Measurements from ENCODE around the gene DUSP11.
A peak's percentile ranks its signal among the peaks of the same experiment; 100 is the strongest.
"Not testable (repeated sequence)": the region's sequence is repeated elsewhere in the genome, so short reads cannot be mapped to it uniquely, and the experiment has no call there.

Gene DUSP11

GRCh38 chr2:73772819-73773218 lies 7.1 kb downstream of the DUSP11 start:
- no peak for DNase-seq (ENCODE audit: low spot score)

DNA sequence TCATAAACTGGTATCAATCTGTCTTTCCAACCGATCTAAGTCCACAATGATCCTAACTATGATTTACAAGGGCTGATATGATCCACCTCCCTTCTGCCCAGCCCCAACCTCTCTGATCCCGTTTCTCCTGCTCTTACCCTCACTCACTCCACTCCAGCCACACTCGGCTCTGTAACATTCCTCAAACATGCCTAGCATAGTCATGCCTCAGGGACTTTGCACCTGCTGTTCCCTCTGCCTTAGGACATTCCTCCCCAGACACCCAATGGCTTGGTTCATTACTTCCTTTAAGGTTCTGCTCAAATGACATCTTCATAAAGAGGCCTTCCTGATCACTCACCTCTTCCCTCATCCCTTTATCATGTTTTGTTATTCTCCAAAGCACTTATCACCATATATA lies 9.2 kb downstream of the DUSP11 start:
- DNase-seq (ENCODE audit: low spot score), result no peak

- no peak for DNase-seq (ENCODE audit: low spot score)
These were observed 12.9 kb downstream of the DUSP11 start for GRCh38 chr2:73766994-73767393.

DNA sequence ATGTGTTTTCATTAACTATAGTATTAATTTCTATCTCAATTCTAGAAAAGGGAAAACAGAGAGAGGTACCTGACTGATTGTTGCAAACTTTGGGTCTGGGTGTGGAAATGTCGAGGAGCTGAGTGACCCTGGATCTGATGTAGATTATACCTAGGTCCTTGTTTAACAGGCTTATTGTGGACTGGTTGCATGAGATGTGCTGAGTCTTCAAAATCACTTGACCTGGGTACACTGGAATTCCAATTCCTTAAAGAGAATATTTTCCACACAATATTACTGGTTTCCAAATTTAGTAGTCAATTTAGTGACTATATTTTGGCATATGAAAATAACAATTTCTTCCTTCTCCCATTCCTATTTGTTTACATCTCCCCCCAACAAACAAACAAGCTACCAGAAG lies 13.6 kb downstream of the DUSP11 start:
- DNase-seq (ENCODE audit: low spot score), result no peak

DNA sequence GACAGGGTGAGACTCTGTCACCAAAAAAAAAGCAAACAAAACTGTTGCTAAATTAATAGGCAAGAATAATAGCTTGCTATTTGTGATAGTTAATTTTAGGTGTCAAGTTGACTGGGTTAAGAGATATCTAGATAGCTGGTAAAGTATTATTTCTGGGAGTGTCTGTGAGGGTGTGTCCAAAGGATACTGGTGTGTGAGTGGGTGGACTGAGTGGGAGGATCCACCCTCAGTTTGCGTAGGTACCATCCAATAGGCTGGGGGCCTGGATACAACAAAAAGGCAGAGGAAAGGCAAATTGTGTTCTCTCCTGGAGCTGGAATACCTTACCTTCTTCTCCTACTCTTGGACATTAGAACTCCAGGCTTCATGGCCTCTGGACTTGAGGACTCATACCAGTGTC lies 15.0 kb downstream of the DUSP11 start:
- DNase-seq (ENCODE audit: low spot score), result no peak

GRCh38 chr2:73762571-73762970 lies 17.3 kb downstream of the DUSP11 start:
- DNase-seq (ENCODE audit: low spot score), result no peak

- no peak for DNase-seq (ENCODE audit: low spot score)
These were observed 20.0 kb downstream of the DUSP11 start for GRCh38 chr2:73759904-73760303.

DNA sequence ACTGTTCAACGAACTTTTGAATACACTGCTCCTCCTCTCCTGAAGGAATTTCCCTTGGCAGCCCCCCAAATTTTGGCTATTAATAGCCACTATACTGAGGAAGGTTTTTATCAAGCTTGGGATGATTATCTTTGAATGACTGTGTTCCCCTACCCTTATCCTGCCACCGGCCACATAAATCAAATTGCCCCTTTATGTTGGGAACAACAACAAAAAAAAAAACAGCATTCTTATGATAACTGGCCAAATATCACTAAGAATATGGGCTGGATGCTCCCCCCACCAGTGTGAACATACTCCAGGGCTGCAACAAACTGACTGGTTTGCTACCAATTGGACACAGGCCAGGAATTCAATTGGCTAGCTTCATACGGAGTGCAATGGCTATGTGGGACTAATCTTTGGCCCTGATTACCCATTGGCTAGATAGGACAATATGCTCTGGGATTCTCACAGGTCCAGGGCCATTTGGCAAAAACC lies 20.6 kb downstream of the DUSP11 start:
- DNase-seq (ENCODE audit: low spot score), result no peak

DNA sequence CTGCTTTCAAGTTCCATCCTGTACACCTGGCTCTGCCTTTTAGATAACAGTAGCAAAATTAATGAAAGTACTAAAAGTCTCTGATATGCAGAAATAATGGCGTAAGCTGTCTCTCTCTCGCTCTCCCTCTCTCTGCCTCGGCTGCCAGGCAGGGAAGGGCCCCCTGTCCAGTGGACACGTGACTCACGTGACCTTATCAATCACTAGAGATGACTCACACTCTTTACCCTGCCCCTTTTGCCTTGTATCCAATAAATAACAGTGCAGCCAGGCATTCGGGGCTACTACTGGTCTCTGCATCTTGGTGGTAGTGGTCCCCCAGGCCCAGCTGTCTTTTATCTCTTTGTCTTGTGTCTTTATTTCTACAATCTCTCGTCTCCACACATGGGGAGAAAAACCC lies 25.6 kb downstream of the DUSP11 start:
- DNase-seq (ENCODE audit: low spot score), result not testable (repeated sequence)

DNA sequence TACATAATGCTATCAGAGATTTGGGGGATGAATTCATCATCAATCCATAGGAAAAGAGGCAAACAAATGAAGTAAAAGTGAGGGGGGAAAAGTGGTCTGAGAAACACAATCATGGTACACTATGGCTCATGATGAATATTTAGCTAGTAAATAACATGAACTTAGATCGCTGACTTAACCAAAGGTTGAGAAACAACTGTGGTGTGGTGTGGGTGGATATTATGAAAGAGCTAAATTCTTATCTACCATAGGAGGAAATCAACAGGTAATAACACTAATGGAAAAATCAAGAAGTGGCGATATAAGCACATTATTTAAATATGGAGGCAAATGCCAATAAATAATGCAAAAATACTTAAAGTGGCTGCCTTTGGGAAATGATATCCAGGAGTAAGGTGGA lies 30.6 kb downstream of the DUSP11 start:
- no peak for DNase-seq (ENCODE audit: low spot score)

- no peak for DNase-seq (ENCODE audit: low spot score)
These were observed 33.1 kb downstream of the DUSP11 start for GRCh38 chr2:73746877-73747208.

DNA sequence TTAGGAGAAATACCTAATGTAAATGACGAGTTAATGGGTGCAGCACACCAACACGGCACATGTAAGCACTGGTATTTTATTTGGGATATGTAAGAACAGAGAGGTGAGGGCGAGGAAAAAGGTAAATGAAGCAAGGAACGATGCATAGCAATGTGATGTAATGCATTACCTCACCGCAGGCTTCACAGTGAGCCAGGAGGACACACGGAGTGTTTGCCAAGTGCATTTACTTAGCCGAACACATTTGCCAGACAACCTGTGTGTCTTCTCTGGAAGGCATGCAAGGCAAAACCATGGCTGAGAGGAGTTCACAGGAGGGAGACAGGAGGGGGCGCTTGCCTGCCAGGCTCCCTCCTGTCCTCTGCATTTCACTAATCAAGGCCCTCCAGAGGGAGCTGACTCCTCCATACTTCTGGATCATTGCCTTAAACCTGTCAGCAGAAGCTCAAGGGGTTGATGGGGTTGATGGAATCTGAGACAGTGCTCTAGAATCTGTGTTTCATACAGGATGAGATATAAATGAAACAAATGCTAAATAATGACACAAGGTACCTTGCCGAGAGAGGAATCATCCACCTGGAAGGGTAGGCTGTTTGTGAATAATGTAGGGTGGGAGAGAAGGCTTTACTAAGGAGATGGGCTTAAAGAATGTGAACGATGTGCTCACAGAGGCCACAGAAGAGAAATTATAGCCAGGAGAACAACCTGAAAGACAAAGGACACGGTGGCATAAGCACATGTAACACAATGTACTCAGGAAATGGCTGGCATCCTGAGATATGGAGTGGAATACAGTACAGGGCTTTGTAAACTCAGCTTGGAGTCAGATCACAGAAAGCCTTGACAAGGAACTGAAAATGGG lies 33.7 kb downstream of the DUSP11 start:
- DNase-seq (ENCODE audit: low spot score), result no peak

DNA sequence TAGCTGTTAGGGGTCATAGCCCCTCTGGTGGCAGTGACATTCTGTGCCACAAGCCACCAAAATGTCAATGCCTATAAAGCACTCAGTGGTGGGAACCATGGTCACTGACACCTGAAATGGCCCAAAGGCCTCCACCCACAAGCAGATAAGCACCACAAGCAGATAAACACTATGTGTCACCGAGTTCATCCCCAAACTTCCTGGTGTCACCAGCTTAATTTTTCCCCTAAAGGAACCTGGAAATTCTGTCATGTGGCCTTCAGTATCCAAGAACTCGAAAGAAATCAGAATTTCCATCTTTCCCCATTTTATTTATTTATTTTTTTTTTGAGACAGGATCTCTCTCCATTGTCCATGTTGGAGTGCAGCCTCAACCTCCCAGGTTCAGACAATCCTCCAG lies 39.1 kb downstream of the DUSP11 start:
- DNase-seq (ENCODE audit: low spot score), result no peak

- no peak for DNase-seq (ENCODE audit: low spot score)
These were observed 40.8 kb downstream of the DUSP11 start for GRCh38 chr2:73739101-73739500.

GRCh38 chr2:73736855-73737779 lies 42.8 kb downstream of the DUSP11 start, which contains the start of gene TPRKB:
Gene TPRKB (minus strand): TSS chr2:73737345. CDS start chr2:73734569, 2,776 bp downstream.
- DNase-seq (ENCODE audit: low spot score), result peak; percentile 97

GRCh38 chr2:73736378-73736777 lies 43.5 kb downstream of the DUSP11 start:
- DNase-seq (ENCODE audit: low spot score), result no peak

DNA sequence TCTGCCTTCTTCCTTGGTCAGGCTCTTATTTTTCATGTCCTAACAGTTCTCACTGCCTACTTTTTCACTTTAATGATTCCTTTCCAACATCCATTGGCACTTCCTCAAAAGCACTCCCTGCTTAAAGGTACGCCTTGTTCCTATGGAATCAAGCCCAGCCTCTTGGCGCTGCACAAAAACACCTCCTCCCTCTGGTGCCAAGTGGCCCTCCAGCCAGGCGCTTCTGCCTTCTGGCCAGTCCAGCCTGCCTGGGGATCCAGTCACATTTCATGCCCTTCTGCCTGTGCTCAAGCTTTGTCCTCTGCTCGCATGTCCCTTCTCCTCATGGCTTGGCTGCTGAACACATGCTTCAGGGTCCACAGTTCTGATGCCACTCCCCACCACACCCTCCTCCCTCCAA lies 49.1 kb downstream of the DUSP11 start:
- DNase-seq (ENCODE audit: low spot score), result no peak

GRCh38 chr2:73728711-73729110 lies 51.2 kb downstream of the DUSP11 start:
- DNase-seq (ENCODE audit: low spot score), result no peak

DNA sequence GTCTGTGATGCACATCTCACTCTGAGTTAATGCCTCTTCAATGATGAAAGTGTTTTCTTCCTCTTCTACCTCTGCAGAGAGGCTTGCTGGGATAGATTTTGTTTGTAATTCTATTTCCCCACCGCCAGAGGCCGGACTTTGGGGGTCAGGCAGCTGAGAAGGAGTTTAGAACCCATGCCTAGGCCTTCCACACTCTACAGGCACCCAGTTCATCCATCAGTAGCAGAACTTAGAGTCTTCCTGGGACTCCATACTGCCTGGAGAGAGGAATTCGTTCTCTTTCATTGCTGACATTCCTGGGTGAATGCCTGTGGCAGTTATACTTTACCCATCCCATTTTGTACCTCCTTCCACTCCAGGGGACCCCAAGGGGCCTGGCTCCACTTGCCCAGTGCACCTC lies 51.9 kb downstream of the DUSP11 start:
- no peak for DNase-seq (ENCODE audit: low spot score)

DNA sequence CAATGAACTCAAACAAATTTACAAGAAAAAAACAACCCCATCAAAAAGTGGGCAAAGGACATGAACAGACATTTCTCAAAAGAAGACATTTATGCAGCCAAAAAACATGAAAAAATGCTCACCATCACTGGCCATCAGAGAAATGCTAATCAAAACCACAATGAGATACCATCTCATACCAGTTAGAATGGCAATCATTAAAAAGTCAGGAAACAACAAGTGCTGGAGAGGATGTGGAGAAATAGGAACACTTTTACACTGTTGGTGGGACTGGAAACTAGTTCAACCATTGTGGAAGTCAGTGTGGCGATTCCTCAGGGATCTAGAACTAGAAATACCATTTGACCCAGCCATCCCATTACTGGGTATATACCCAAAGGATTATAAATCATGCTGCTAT lies 53.2 kb downstream of the DUSP11 start:
- not testable (repeated sequence) for DNase-seq (ENCODE audit: low spot score)

GRCh38 chr2:73718851-73719621 lies 60.9 kb downstream of the DUSP11 start:
- no peak for DNase-seq (ENCODE audit: low spot score)

- no peak for DNase-seq (ENCODE audit: low spot score)
These were observed 61.5 kb downstream of the DUSP11 start for GRCh38 chr2:73718421-73718820.

Measured in SK-N-DZ (cell line).